ENCODE data around the gene PDCD4.

Gene PDCD4

GRCh38 chr10:110853921-110854605 is 17.7 kb upstream of the PDCD4 start:
- no peak for TF ChIP-seq Cebpa-rat (IDR thresholded peaks at IDR 0.05)
- Histone ChIP-seq H3K4me2 (peak overlapping the region in 7 of 11 experiments; percentile 12 to 44 (median 35); a peak in 10 of 22 replicates), H3K27ac (peak overlapping the region in 5 of 11 experiments; percentile 10 to 57 (median 20); a peak in 3 of 22 replicates), H3K9ac (no peak overlapping the region), H3K4me3 (no peak overlapping the region), H3K27me3 (no peaks in the 10 kb centered on the region), H4K20me1 (no peaks in the 10 kb centered on the region), H3K9me3 (replicated peaks in 1 of 11) (peaks cover 0 to 8% (median 3%) of the 10 kb centered on the region in 11 experiments; a peak in 6 of 22 replicates), H3K36me3 (no peaks in the 10 kb centered on the region), H3K4me1 (peaks cover 49 to 84% (median 76%) of the 10 kb centered on the region in 10 experiments)

- Histone ChIP-seq H4K20me1 (no peaks in the 10 kb centered on the region), H3K27me3 (no peaks in the 10 kb centered on the region), H3K9me3 (replicated peaks in 1 of 11) (peaks cover 0 to 8% (median 3%) of the 10 kb centered on the region in 11 experiments; a peak in 6 of 22 replicates), H3K4me1 (peaks cover 48 to 85% (median 78%) of the 10 kb centered on the region in 10 experiments), H3K9ac (peak overlapping the region in 9 of 11 experiments; percentile 74 to 80 (median 77); a peak in 17 of 22 replicates), H3K36me3 (no peaks in the 10 kb centered on the region), H3K27ac (peak overlapping the region; percentile 89 to 97 (median 95); a peak in 21 of 22 replicates), H3K4me2 (peak overlapping the region; percentile 69 to 95 (median 86)), H3K4me3 (no peak overlapping the region)
- TF ChIP-seq Cebpa-rat (IDR thresholded peaks at IDR 0.05) = peak in 9 of 11 experiments; percentile 50 to 99 (median 95); a peak in 17 of 22 replicates
Measured at GRCh38 chr10:110857265-110858171, 14.2 kb upstream of the PDCD4 start.

- H3K4me1 ChIP-seq = peaks cover 57 to 85% (median 78%) of the 10 kb centered on the region in 10 experiments
- no peak for TF ChIP-seq Cebpa-rat (IDR thresholded peaks at IDR 0.05)
- no peaks in the 10 kb centered on the region for H3K36me3 ChIP-seq
- H3K4me3 ChIP-seq = no peak overlapping the region
- peak overlapping the region; percentile 69 to 95 (median 86) for H3K4me2 ChIP-seq
- H3K27ac ChIP-seq = peak overlapping the region; percentile 89 to 97 (median 95)
- peak overlapping the region; percentile 74 to 80 (median 77); a peak in 20 of 22 replicates for H3K9ac ChIP-seq
- H3K9me3 ChIP-seq (replicated peaks in 1 of 11) = peaks cover 0 to 8% (median 3%) of the 10 kb centered on the region in 11 experiments; a peak in 6 of 22 replicates
- H4K20me1 ChIP-seq = no peaks in the 10 kb centered on the region
- H3K27me3 ChIP-seq = no peaks in the 10 kb centered on the region
Measured at GRCh38 chr10:110858297-110858934, 13.3 kb upstream of the PDCD4 start.

GRCh38 chr10:110859206-110859972 is 12.3 kb upstream of the PDCD4 start:
- no peak overlapping the region for H3K4me3 ChIP-seq
- peak overlapping the region; percentile 74 to 80 (median 77) for H3K9ac ChIP-seq
- H3K27ac ChIP-seq = peak overlapping the region; percentile 89 to 97 (median 95)
- no peaks in the 10 kb centered on the region for H3K36me3 ChIP-seq
- H4K20me1 ChIP-seq = no peaks in the 10 kb centered on the region
- no peaks in the 10 kb centered on the region for H3K27me3 ChIP-seq
- H3K9me3 ChIP-seq (replicated peaks in 1 of 11) = peaks cover 0 to 8% (median 3%) of the 10 kb centered on the region in 11 experiments; a peak in 6 of 22 replicates
- peak overlapping the region; percentile 69 to 95 (median 86) for H3K4me2 ChIP-seq
- no peak for TF ChIP-seq Cebpa-rat (IDR thresholded peaks at IDR 0.05)
- peaks cover 67 to 85% (median 80%) of the 10 kb centered on the region in 10 experiments for H3K4me1 ChIP-seq

GRCh38 chr10:110859973-110860376 is 11.8 kb upstream of the PDCD4 start:
- Histone ChIP-seq H3K27ac (peak overlapping the region; percentile 89 to 97 (median 95)), H3K9me3 (replicated peaks in 1 of 11) (peaks cover 0 to 8% (median 3%) of the 10 kb centered on the region in 11 experiments; a peak in 6 of 22 replicates), H4K20me1 (no peaks in the 10 kb centered on the region), H3K4me2 (peak overlapping the region; percentile 69 to 95 (median 86)), H3K27me3 (no peaks in the 10 kb centered on the region), H3K4me3 (no peak overlapping the region), H3K36me3 (no peaks in the 10 kb centered on the region), H3K4me1 (peaks cover 73 to 85% (median 81%) of the 10 kb centered on the region in 10 experiments), H3K9ac (peak overlapping the region; percentile 74 to 80 (median 77); a peak in 21 of 22 replicates)
- peak; percentile 51 to 99 (median 90); a peak in 19 of 22 replicates for TF ChIP-seq Cebpa-rat (IDR thresholded peaks at IDR 0.05)

- Histone ChIP-seq H4K20me1 (no peaks in the 10 kb centered on the region), H3K9me3 (replicated peaks in 1 of 11) (peaks cover 0 to 4% (median 3%) of the 10 kb centered on the region in 11 experiments; a peak in 5 of 22 replicates), H3K4me3 (no peak overlapping the region; a peak in 1 of 20 replicates), H3K27me3 (no peaks in the 10 kb centered on the region), H3K27ac (peak overlapping the region; percentile 89 to 97 (median 95)), H3K4me2 (peak overlapping the region; percentile 69 to 95 (median 86)), H3K36me3 (no peaks in the 10 kb centered on the region), H3K4me1 (peaks cover 80 to 88% (median 87%) of the 10 kb centered on the region in 10 experiments), H3K9ac (peak overlapping the region; percentile 61 to 80 (median 74); a peak in 21 of 22 replicates)
- no peak for TF ChIP-seq Cebpa-rat (IDR thresholded peaks at IDR 0.05)
Measured at GRCh38 chr10:110860576-110861241, 11.0 kb upstream of the PDCD4 start.

- Histone ChIP-seq H3K9me3 (replicated peaks in 1 of 11) (no peaks in the 10 kb centered on the region), H3K27me3 (no peaks in the 10 kb centered on the region), H3K4me2 (peak overlapping the region; percentile 69 to 95 (median 86)), H3K4me3 (no peak overlapping the region), H3K36me3 (no peaks in the 10 kb centered on the region), H4K20me1 (no peaks in the 10 kb centered on the region), H3K9ac (peak overlapping the region; percentile 61 to 80 (median 74); a peak in 18 of 22 replicates), H3K27ac (peak overlapping the region; percentile 89 to 97 (median 95); a peak in 21 of 22 replicates), H3K4me1 (peaks cover 86 to 96% (median 94%) of the 10 kb centered on the region in 10 experiments)
- no peak for TF ChIP-seq Cebpa-rat (IDR thresholded peaks at IDR 0.05)
Measured at GRCh38 chr10:110861476-110861875, 10.3 kb upstream of the PDCD4 start.
